Ascending aorta (tissue), 2 donors: ENCODE measurements around the gene R3HDM4. TPM values are rescaled to one million over a fixed set of nuclear protein-coding genes. Genes with fewer than 3 reads are reported as not detected.

Experiments used
- DNase-seq, 2 donors: peaks; one replicate each; pipeline ENCODE4 v3.0.0-alpha.2; 2019; ENCODE audit warnings: low spot score in 2 of 2
- H3K27ac ChIP-seq, 2 donors: fragments of 200-600 bp; sonication (generic); one replicate each; pipeline ENCODE4 v1.5.1; 2016 to 2017; ENCODE audit warnings: mild to moderate bottlenecking in 1 of 2
- H3K27me3 ChIP-seq: fragments of 200-600 bp; sonication (generic); one replicate; pipeline ENCODE4 v1.5.1; 2017
- H3K36me3 ChIP-seq, 2 donors: fragments of 200-600 bp; sonication (generic); one replicate each; pipeline ENCODE4 v1.5.1; 2016
- H3K4me1 ChIP-seq, 2 donors: fragments of 200-600 bp; sonication (generic); one replicate each; pipeline ENCODE4 v1.5.1; 2016 to 2017; ENCODE audit warnings: mild to moderate bottlenecking in 1 of 2
- H3K4me3 ChIP-seq, 2 donors: fragments of 200-600 bp; sonication (generic); one replicate each; pipeline ENCODE4 v1.5.1; 2016 to 2017; ENCODE audit warnings: mild to moderate bottlenecking in 1 of 2
- H3K9me3 ChIP-seq, 2 donors: fragments of 200-600 bp; sonication (generic); one replicate each; pipeline ENCODE4 v1.5.1; 2016
- CTCF ChIP-seq, 3 experiments: fragments of 200-600 bp in 2 of 3; fragments of 450-650 bp in 1 of 3; sonication (generic) in 2 of 3; IDR thresholded peaks; one replicate each; pipeline ENCODE4 v1.5.1; 2016 to 2019; ENCODE audit warnings: antibody characterized with exemption in 3 of 3, mild to moderate bottlenecking in 1 of 3, moderate library complexity in 1 of 3
- intact Hi-C: fragments of 100-400 bp; cut with DNase I; formaldehyde crosslinking; loops from one replicate; pipeline ENCODE4 v1.15.1; 2023
- total RNA-seq: library from RNA; depleted of rRNA; stranded (reverse); fragments of >200 nt; gene quantifications from one replicate; pipeline ENCODE4 v1.1.0, GENCODE V29; 2016

Gene R3HDM4
- total RNA-seq, 1 donor from 2014 or later: 81.5 TPM

GRCh38 chr19:925526-926322 lies 12.7 kb upstream of the R3HDM4 start, which contains the start of gene ARID3A:
Gene ARID3A (plus strand): TSS chr19:926035. CDS start chr19:929529, 3,494 bp downstream.
- Histone ChIP-seq H3K36me3 (no peaks in the 10 kb centered on the region), H3K4me3 (peak within 1 kb of the TSS; percentile 95 to 98), H3K27ac (peak within 1 kb of the TSS; percentile 59 to 71), H3K9me3 (no peaks in the 10 kb centered on the region), H3K4me1 (peaks cover 5 to 16% of the 10 kb centered on the region in 2 donors), H3K27me3 (no peaks in the 10 kb centered on the region)
- TF ChIP-seq CTCF (IDR thresholded peaks at IDR 0.05): no peak
- intact Hi-C loops: loop anchor here (10.0 kb wide), 2 partner anchors 289 to 319 kb away; partner anchors contain the start of genes ATP5F1D and MIDN
- DNase-seq: peak in 1 of 2 donors; percentile 88

GRCh38 chr19:925087-925525 lies 12.1 kb upstream of the R3HDM4 start:
- no peaks in the 10 kb centered on the region for H3K36me3 ChIP-seq
- H3K27me3 ChIP-seq: no peaks in the 10 kb centered on the region
- TF ChIP-seq CTCF (IDR thresholded peaks at IDR 0.05): no peak
- H3K4me1 ChIP-seq: peaks cover 6 to 20% of the 10 kb centered on the region in 2 donors
- peak in 1 of 2 donors; percentile 71 for DNase-seq
- peak overlapping the region; percentile 95 to 98 for H3K4me3 ChIP-seq
- intact Hi-C loops: loop anchor here (10.0 kb wide), 2 partner anchors 290 to 320 kb away; partner anchors contain the start of genes ATP5F1D and MIDN
- no peaks in the 10 kb centered on the region for H3K9me3 ChIP-seq
- H3K27ac ChIP-seq: peak overlapping the region; percentile 59 to 71

GRCh38 chr19:924553-925086 lies 11.6 kb upstream of the R3HDM4 start:
- H3K9me3 ChIP-seq: no peaks in the 10 kb centered on the region
- no peak overlapping the region for H3K27ac ChIP-seq

GRCh38 chr19:920051-920864 lies 7.2 kb upstream of the R3HDM4 start:
- no peak overlapping the region for H3K27ac ChIP-seq
- intact Hi-C loops: loop anchor here (2.0 to 10.0 kb wide), 6 partner anchors 55 to 325 kb away; partner anchors contain the start of genes ATP5F1D and MIDN
- no peak for DNase-seq
- no peaks in the 10 kb centered on the region for H3K36me3 ChIP-seq
- TF ChIP-seq CTCF (IDR thresholded peaks at IDR 0.05): no peak
- H3K4me3 ChIP-seq: peak overlapping the region; percentile 40 to 43
- peaks cover 17% of the 10 kb centered on the region for H3K27me3 ChIP-seq
- H3K9me3 ChIP-seq: no peaks in the 10 kb centered on the region
- peaks cover 12 to 37% of the 10 kb centered on the region in 2 donors for H3K4me1 ChIP-seq

More at GRCh38 chr19:924553-925086, 11.6 kb upstream of the R3HDM4 start:
- no peaks in the 10 kb centered on the region for H3K27me3 ChIP-seq
- no peak for DNase-seq
- peaks cover 9 to 23% of the 10 kb centered on the region in 2 donors for H3K4me1 ChIP-seq
- no peaks in the 10 kb centered on the region for H3K36me3 ChIP-seq
- H3K4me3 ChIP-seq: peak overlapping the region; percentile 95 to 98
- TF ChIP-seq CTCF (IDR thresholded peaks at IDR 0.05): no peak
- intact Hi-C loops: loop anchor here (10.0 kb wide), 2 partner anchors 290 to 320 kb away; partner anchors contain the start of genes ATP5F1D and MIDN
